Measurements from ENCODE around the gene CATSPERE. TPM values are rescaled to one million over a fixed set of nuclear protein-coding genes. Genes with fewer than 3 reads are reported as not detected.
"Not testable (repeated sequence)": the region's sequence is repeated elsewhere in the genome, so short reads cannot be mapped to it uniquely, and the experiment has no call there.

Gene CATSPERE
- total RNA-seq, 1 donor from 2014 or later, result 1.8 TPM

- Mint-ChIP-seq H3K27ac (no peak overlapping the region), H3K4me3 (ENCODE audit: low read depth) (no peak overlapping the region), H3K9me3 (ENCODE audit: low read depth) (peaks cover 3% of the 10 kb centered on the region), H3K27me3 (no peaks in the 10 kb centered on the region), H3K36me3 (ENCODE audit: insufficient read depth) (peaks cover 22% of the 10 kb centered on the region), H3K4me1 (ENCODE audit: low read depth) (no peaks in the 10 kb centered on the region)
- TF ChIP-seq CTCF (IDR thresholded peaks at IDR 0.05; ENCODE audit: unreplicated experiment), result no peak
- DNase-seq (ENCODE audit: low spot score, unreplicated experiment), result no peak
Observed at GRCh38 chr1:244674446-244674845, 213.4 kb downstream of the CATSPERE start.

GRCh38 chr1:244675167-244675566 lies 214.1 kb downstream of the CATSPERE start:
- H3K4me1 Mint-ChIP-seq (ENCODE audit: low read depth), result no peaks in the 10 kb centered on the region
- H3K4me3 Mint-ChIP-seq (ENCODE audit: low read depth), result no peak overlapping the region
- no peak for DNase-seq (ENCODE audit: low spot score, unreplicated experiment)
- H3K27me3 Mint-ChIP-seq, result no peaks in the 10 kb centered on the region
- peaks cover 3% of the 10 kb centered on the region for H3K9me3 Mint-ChIP-seq (ENCODE audit: low read depth)
- H3K27ac Mint-ChIP-seq, result no peak overlapping the region
- no peak for TF ChIP-seq CTCF (IDR thresholded peaks at IDR 0.05; ENCODE audit: unreplicated experiment)
- peaks cover 22% of the 10 kb centered on the region for H3K36me3 Mint-ChIP-seq (ENCODE audit: insufficient read depth)

GRCh38 chr1:244678697-244679096 lies 217.6 kb downstream of the CATSPERE start:
- Mint-ChIP-seq H3K4me3 (ENCODE audit: low read depth) (no peak overlapping the region), H3K27ac (no peak overlapping the region), H3K36me3 (ENCODE audit: insufficient read depth) (peaks cover 27% of the 10 kb centered on the region), H3K27me3 (no peaks in the 10 kb centered on the region), H3K4me1 (ENCODE audit: low read depth) (no peaks in the 10 kb centered on the region), H3K9me3 (ENCODE audit: low read depth) (peaks cover 6% of the 10 kb centered on the region)
- no peak for DNase-seq (ENCODE audit: low spot score, unreplicated experiment)
- TF ChIP-seq CTCF (IDR thresholded peaks at IDR 0.05; ENCODE audit: unreplicated experiment), result no peak

- H3K9me3 Mint-ChIP-seq (ENCODE audit: low read depth), result peaks cover 6% of the 10 kb centered on the region
- no peak for TF ChIP-seq CTCF (IDR thresholded peaks at IDR 0.05; ENCODE audit: unreplicated experiment)
Observed at GRCh38 chr1:244680667-244681066, 219.6 kb downstream of the CATSPERE start.

GRCh38 chr1:244682087-244682486 lies 221.0 kb downstream of the CATSPERE start:
- Mint-ChIP-seq H3K27ac (peak overlapping the region; percentile 37), H3K36me3 (ENCODE audit: insufficient read depth) (peaks cover 24% of the 10 kb centered on the region)
- not testable (repeated sequence) for H3K4me1 Mint-ChIP-seq (ENCODE audit: low read depth)

More at GRCh38 chr1:244680667-244681066, 219.6 kb downstream of the CATSPERE start:
- H3K36me3 Mint-ChIP-seq (ENCODE audit: insufficient read depth), result peaks cover 25% of the 10 kb centered on the region
- H3K27me3 Mint-ChIP-seq, result no peaks in the 10 kb centered on the region
- peaks cover under 1% of the 10 kb centered on the region for H3K4me1 Mint-ChIP-seq (ENCODE audit: low read depth)
- no peak overlapping the region for H3K27ac Mint-ChIP-seq
- DNase-seq (ENCODE audit: low spot score, unreplicated experiment), result no peak
- no peak overlapping the region for H3K4me3 Mint-ChIP-seq (ENCODE audit: low read depth)

More at GRCh38 chr1:244682087-244682486, 221.0 kb downstream of the CATSPERE start:
- H3K27me3 Mint-ChIP-seq; H3K9me3 Mint-ChIP-seq (ENCODE audit: low read depth); DNase-seq (ENCODE audit: low spot score, unreplicated experiment); H3K4me3 Mint-ChIP-seq (ENCODE audit: low read depth): not testable (repeated sequence)

Other genes starting within 250 kb of the CATSPERE start
- 34.6 and 41.1 TPM in 2 replicates for gene ADSS2, start 9.4 kb upstream of the CATSPERE start, total RNA-seq
- gene DESI2, start 191.9 kb downstream of the CATSPERE start, total RNA-seq, result 32.7 and 33.0 TPM in 2 replicates

Measured in progenitor cell of endocrine pancreas (in vitro differentiated cells).